Tibial nerve (tissue), 4 donors: ENCODE results near the gene HSD11B1. TPM values are rescaled to one million over a fixed set of nuclear protein-coding genes. Genes with fewer than 3 reads are reported as not detected.

Source experiments
- DNase-seq, 2 donors: peaks; one replicate each; pipeline ENCODE4 v3.0.0-alpha.2; 2019; ENCODE audit warnings: low spot score in 2 of 2
- H3K27ac ChIP-seq, 4 donors: fragments of 200-600 bp; sonication (generic) in 3 of 4; one replicate each; pipeline ENCODE4 v1.5.1; 2017 to 2019; ENCODE audit warnings: mild to moderate bottlenecking in 1 of 4
- H3K27me3 ChIP-seq, 2 donors: fragments of 200-600 bp; sonication (generic) in 1 of 2; one replicate each; pipeline versions ENCODE4 v1.5.1 to v1.6.0; 2017 to 2019
- H3K36me3 ChIP-seq, 3 donors: fragments of 200-600 bp; sonication (generic); one replicate each; pipeline ENCODE4 v1.5.1; 2018 to 2019
- H3K4me1 ChIP-seq, 4 donors: fragments of 200-600 bp; sonication (generic) in 3 of 4; one replicate each; pipeline ENCODE4 v1.5.1; 2017 to 2019
- H3K4me3 ChIP-seq, 4 donors: fragments of 200-600 bp; sonication (generic) in 3 of 4; one replicate each; pipeline ENCODE4 v1.5.1; 2017 to 2019; ENCODE audit warnings: mild to moderate bottlenecking in 1 of 4, moderate library complexity in 1 of 4
- H3K9me3 ChIP-seq, 4 donors: fragments of 200-600 bp; sonication (generic) in 3 of 4; one replicate each; pipeline ENCODE4 v1.5.1; 2017 to 2019
- EP300 ChIP-seq, 2 donors: sonication (generic); formaldehyde crosslinking; IDR thresholded peaks; one replicate each; pipeline ENCODE4 v1.6.1; 2017; ENCODE audit warnings: antibody characterized with exemption in 2 of 2, mild to moderate bottlenecking in 1 of 2
- POLR2A ChIP-seq, 2 donors: fragments of 450-650 bp; IDR thresholded peaks; one replicate each; pipeline ENCODE4 v1.6.1; 2017; ENCODE audit warnings: antibody characterized with exemption in 2 of 2, mild to moderate bottlenecking in 2 of 2, moderate library complexity in 2 of 2
- WGBS, 2 donors: methylation state at CpG; one replicate each; pipeline ENCODE4 v1.1.5; 2018; 5-methylcytosine and 5-hydroxymethylcytosine counted together
- total RNA-seq, 4 donors: library from RNA; depleted of rRNA; stranded (reverse); fragments of >200 nt; gene quantifications; one replicate each; pipeline ENCODE4 v1.1.0, GENCODE V29; 2016
- TF ChIP-seq, protein P1 (sequence below), 5 experiments: fragments of 200-600 bp in 3 of 5; fragments of 450-650 bp in 2 of 5; sonication (generic) in 3 of 5; IDR thresholded peaks; one replicate each; pipeline ENCODE4 v1.5.1; 2016 to 2019; ENCODE audit warnings: antibody characterized with exemption in 5 of 5, mild to moderate bottlenecking in 3 of 5, moderate library complexity in 2 of 5

HSD11B1 gene
- total RNA-seq, 4 donors from 2014 or later, result 7.1 to 92.2 (median 19.7) TPM

DNA sequence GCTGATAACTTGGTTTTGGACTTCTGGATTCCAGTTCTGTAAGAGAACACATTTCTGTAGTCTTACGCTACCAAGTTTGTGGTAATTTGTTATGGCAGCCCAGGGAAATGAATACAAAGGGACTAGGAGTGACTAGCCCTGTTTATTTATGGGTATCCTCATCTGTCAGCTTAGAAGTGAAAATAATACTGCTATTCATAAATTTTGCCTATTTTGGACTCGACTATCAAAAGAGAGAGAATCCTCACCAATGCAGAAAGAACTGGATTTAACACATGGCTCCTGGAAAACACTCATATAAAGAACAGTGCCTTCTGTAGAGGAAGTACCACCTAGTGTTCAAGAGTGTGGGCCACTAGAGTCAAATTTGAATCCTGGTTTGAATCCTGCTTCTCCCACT, 22.6 kb downstream of the HSD11B1 start:
- Histone ChIP-seq H3K9me3 (no peaks in the 10 kb centered on the region), H3K27ac (no peak overlapping the region), H3K4me1 (peaks cover 0 to 13% (median 0%) of the 10 kb centered on the region in 4 donors), H3K27me3 (no peaks in the 10 kb centered on the region), H3K36me3 (no peaks in the 10 kb centered on the region), H3K4me3 (no peak overlapping the region)
- TF ChIP-seq, protein P1, sequence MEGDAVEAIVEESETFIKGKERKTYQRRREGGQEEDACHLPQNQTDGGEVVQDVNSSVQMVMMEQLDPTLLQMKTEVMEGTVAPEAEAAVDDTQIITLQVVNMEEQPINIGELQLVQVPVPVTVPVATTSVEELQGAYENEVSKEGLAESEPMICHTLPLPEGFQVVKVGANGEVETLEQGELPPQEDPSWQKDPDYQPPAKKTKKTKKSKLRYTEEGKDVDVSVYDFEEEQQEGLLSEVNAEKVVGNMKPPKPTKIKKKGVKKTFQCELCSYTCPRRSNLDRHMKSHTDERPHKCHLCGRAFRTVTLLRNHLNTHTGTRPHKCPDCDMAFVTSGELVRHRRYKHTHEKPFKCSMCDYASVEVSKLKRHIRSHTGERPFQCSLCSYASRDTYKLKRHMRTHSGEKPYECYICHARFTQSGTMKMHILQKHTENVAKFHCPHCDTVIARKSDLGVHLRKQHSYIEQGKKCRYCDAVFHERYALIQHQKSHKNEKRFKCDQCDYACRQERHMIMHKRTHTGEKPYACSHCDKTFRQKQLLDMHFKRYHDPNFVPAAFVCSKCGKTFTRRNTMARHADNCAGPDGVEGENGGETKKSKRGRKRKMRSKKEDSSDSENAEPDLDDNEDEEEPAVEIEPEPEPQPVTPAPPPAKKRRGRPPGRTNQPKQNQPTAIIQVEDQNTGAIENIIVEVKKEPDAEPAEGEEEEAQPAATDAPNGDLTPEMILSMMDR (IDR thresholded peaks at IDR 0.05), result no peak
- TF ChIP-seq POLR2A (IDR thresholded peaks at IDR 0.05) (no peak), EP300 (IDR thresholded peaks at IDR 0.05) (no peak)
- WGBS, 2 donors, result 63 to 73% methylated on average over 2 of the region's 2 CpGs
- no peak for DNase-seq

DNA sequence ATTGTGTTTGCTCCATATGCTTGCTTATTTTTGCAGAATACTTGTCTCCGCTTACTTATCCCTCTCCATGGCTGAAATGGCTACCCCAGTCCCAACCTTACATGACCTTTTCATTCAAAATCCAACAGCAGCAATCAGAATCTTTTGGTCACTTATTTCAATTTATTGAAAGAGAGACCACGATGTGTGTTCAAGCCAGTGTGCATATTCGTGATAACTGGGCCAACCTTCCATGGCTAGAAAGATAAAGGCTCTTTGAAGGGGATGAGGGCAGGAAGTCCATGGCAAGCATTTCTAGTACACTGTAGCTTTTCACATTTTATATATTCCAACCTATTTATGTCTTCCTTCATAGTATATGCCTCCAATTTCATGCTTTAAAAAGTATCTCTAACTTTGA, 23.1 kb downstream of the HSD11B1 start:
- peaks cover 0 to 16% (median 0%) of the 10 kb centered on the region in 4 donors for H3K4me1 ChIP-seq
- H3K4me3 ChIP-seq, result no peak overlapping the region
- H3K27me3 ChIP-seq, result no peaks in the 10 kb centered on the region
- TF ChIP-seq POLR2A (IDR thresholded peaks at IDR 0.05) (no peak), EP300 (IDR thresholded peaks at IDR 0.05) (no peak)
- TF ChIP-seq, protein P1 (IDR thresholded peaks at IDR 0.05), result no peak
- no peaks in the 10 kb centered on the region for H3K36me3 ChIP-seq
- no peak overlapping the region for H3K27ac ChIP-seq
- WGBS, 2 donors, result 58 to 72% methylated on average over 3 of the region's 3 CpGs
- DNase-seq, result no peak
- no peaks in the 10 kb centered on the region for H3K9me3 ChIP-seq

- Histone ChIP-seq H3K4me3 (no peak overlapping the region), H3K36me3 (no peaks in the 10 kb centered on the region), H3K9me3 (no peaks in the 10 kb centered on the region), H3K4me1 (peaks cover 0 to 19% (median 0%) of the 10 kb centered on the region in 4 donors), H3K27me3 (no peaks in the 10 kb centered on the region), H3K27ac (no peak overlapping the region)
- 57 to 61% methylated on average over 1 of the region's 1 CpG for WGBS, 2 donors
- TF ChIP-seq POLR2A (IDR thresholded peaks at IDR 0.05) (no peak), EP300 (IDR thresholded peaks at IDR 0.05) (no peak)
- TF ChIP-seq, protein P1 (IDR thresholded peaks at IDR 0.05), result no peak
- DNase-seq, result no peak
Observed at GRCh38 chr1:209728466-209728865, 23.8 kb downstream of the HSD11B1 start.

- Histone ChIP-seq H3K36me3 (no peaks in the 10 kb centered on the region), H3K4me1 (peaks cover 0 to 23% (median 0%) of the 10 kb centered on the region in 4 donors), H3K27ac (no peak overlapping the region), H3K9me3 (no peaks in the 10 kb centered on the region), H3K27me3 (no peaks in the 10 kb centered on the region), H3K4me3 (no peak overlapping the region)
- 81 to 94% methylated on average over 1 of the region's 1 CpG for WGBS, 2 donors
- no peak for DNase-seq
- TF ChIP-seq EP300 (IDR thresholded peaks at IDR 0.05) (no peak), POLR2A (IDR thresholded peaks at IDR 0.05) (no peak)
- TF ChIP-seq, protein P1 (IDR thresholded peaks at IDR 0.05), result no peak
Observed at GRCh38 chr1:209729436-209729835, 24.8 kb downstream of the HSD11B1 start.

GRCh38 chr1:209732725-209733124, 28.1 kb downstream of the HSD11B1 start:
- H3K27ac ChIP-seq, result no peak overlapping the region
- H3K36me3 ChIP-seq, result no peaks in the 10 kb centered on the region
- TF ChIP-seq, protein P1 (IDR thresholded peaks at IDR 0.05), result no peak
- TF ChIP-seq POLR2A (IDR thresholded peaks at IDR 0.05), result no peak
- no peak for TF ChIP-seq EP300 (IDR thresholded peaks at IDR 0.05)
- H3K4me1 ChIP-seq, result peaks cover 0 to 20% (median 0%) of the 10 kb centered on the region in 4 donors
- no peak for DNase-seq
- H3K27me3 ChIP-seq, result no peaks in the 10 kb centered on the region
- no peak overlapping the region for H3K4me3 ChIP-seq
- 35 to 50% methylated on average over 1 of the region's 1 CpG for WGBS, 2 donors
- no peaks in the 10 kb centered on the region for H3K9me3 ChIP-seq
